ENCODE results near the gene WDR43.
"Not testable (repeated sequence)": the region's sequence is repeated elsewhere in the genome, so short reads cannot be mapped to it uniquely, and the experiment has no call there.

Gene WDR43

GRCh38 chr2:28972778-28973335, 78.4 kb downstream of the WDR43 start:
- DNase-seq = no peak

- DNase-seq = no peak
Measured at GRCh38 chr2:28974252-28974651, 79.8 kb downstream of the WDR43 start.

- DNase-seq = no peak
Measured at GRCh38 chr2:28975671-28976070, 81.2 kb downstream of the WDR43 start.

- DNase-seq = peak; percentile 37
Measured at GRCh38 chr2:28976584-28976983, 82.1 kb downstream of the WDR43 start.

GRCh38 chr2:28977176-28977875, 82.9 kb downstream of the WDR43 start:
- DNase-seq = no peak

GRCh38 chr2:28978001-28978400, 83.5 kb downstream of the WDR43 start:
- not testable (repeated sequence) for DNase-seq

GRCh38 chr2:28978606-28979005, 84.1 kb downstream of the WDR43 start:
- DNase-seq = no peak

GRCh38 chr2:28979041-28979440, 84.6 kb downstream of the WDR43 start:
- no peak for DNase-seq

- DNase-seq = no peak
Measured at GRCh38 chr2:28979576-28980366, 85.3 kb downstream of the WDR43 start.

- DNase-seq = no peak
Measured at GRCh38 chr2:28980368-28981015, 86.0 kb downstream of the WDR43 start.

- no peak for DNase-seq
Measured at GRCh38 chr2:28981016-28981441, 86.6 kb downstream of the WDR43 start, which contains the start of gene TOGARAM2. TOGARAM2 (plus strand) TSS chr2:28981298; CDS start chr2:28994835, 13,537 bp downstream.

- no peak for DNase-seq
Measured at GRCh38 chr2:28981620-28982376, 87.3 kb downstream of the WDR43 start.

GRCh38 chr2:28982381-28982950, 88.0 kb downstream of the WDR43 start:
- no peak for DNase-seq

- no peak for DNase-seq
Measured at GRCh38 chr2:28986429-28986828, 92.0 kb downstream of the WDR43 start.

GRCh38 chr2:28989973-28990372, 95.5 kb downstream of the WDR43 start:
- no peak for DNase-seq

- DNase-seq = no peak
Measured at GRCh38 chr2:28990445-28990844, 96.0 kb downstream of the WDR43 start.

- DNase-seq = no peak
Measured at GRCh38 chr2:28991021-28991420, 96.6 kb downstream of the WDR43 start.

GRCh38 chr2:28991460-28991859, 97.0 kb downstream of the WDR43 start:
- no peak for DNase-seq

- no peak for DNase-seq
Measured at GRCh38 chr2:28993206-28993960, 98.9 kb downstream of the WDR43 start.

GRCh38 chr2:28994074-28994473, 99.6 kb downstream of the WDR43 start:
- no peak for DNase-seq

GRCh38 chr2:28994679-28995078, 100.2 kb downstream of the WDR43 start:
- no peak for DNase-seq

Measured in fibroblast of skin of right quadriceps (primary cell).